ENCODE data around the gene PCNX2.

The PCNX2 gene

DNA sequence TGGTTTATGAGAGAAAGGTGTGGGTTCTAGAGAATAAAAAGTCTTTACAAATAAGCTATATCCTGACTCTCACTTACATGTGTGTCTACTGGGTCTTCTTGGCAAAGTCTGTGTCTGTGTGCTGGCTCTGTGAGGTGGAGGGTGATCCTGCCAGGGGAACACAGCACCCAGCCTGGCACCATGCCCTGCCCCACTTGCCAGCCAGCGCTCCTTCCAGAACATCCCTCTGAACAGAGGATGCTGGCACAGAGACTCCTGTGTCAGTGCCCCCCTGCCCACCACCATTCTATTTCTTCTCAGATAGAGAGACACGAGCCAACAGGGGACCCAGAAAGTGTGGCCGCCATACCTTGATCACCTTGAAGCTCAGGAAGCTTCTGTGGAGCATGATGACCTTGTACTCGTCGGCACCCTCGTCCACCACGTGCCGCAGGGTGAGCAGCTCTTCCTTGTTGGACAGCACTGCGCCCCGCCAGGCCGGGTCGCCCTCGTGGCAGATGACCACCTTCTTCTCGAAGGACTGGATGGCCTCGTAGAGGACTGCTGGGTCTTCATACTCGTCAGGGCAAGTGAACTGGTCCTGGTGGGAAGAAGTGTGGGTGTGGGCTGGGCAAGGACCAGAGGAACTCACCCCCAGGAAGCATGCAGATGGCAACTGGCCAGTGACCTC is 295.4 kb downstream of the PCNX2 start:
- Histone ChIP-seq H3K9me3 (ENCODE audit: control insufficient read depth, low read length) (no peaks in the 10 kb centered on the region), H3K27ac (ENCODE audit: insufficient read depth, low read length, poor library complexity, severe bottlenecking) (no peak overlapping the region), H3K27me3 (replicated peaks; ENCODE audit: control insufficient read depth, insufficient read depth, low read length, poor library complexity, severe bottlenecking) (no peaks in the 10 kb centered on the region), H3K4me1 (ENCODE audit: control insufficient read depth, insufficient read depth, low read length, poor library complexity, severe bottlenecking) (no peaks in the 10 kb centered on the region), H3K4me3 (ENCODE audit: insufficient read depth, low read depth, low read length, poor library complexity, severe bottlenecking) (no peak overlapping the region), H3K36me3 (ENCODE audit: control insufficient read depth, insufficient read depth, low read length) (peaks cover 58% of the 10 kb centered on the region)
- DNase-seq: no peak

DNA sequence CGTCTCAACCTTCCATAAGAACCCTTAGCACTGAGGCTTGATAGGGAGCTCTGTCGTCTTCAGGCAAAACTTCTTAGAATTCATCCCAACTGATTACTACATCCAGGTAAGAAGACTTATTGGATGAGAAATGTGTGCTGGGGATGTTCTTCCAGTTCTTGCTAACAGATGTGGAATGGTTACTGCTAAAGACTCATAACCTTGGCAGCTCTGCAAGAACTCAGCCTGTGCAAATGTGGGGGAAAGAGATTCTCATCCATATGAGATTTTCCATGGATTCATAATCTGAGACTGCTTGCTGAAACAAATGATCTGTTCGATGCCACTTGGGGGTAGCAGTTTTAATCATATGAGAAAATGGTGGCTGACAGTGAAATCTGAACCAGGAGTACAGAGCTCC is 296.9 kb downstream of the PCNX2 start:
- H3K4me3 ChIP-seq (ENCODE audit: insufficient read depth, low read depth, low read length, poor library complexity, severe bottlenecking): no peak overlapping the region
- no peaks in the 10 kb centered on the region for H3K4me1 ChIP-seq (ENCODE audit: control insufficient read depth, insufficient read depth, low read length, poor library complexity, severe bottlenecking)
- DNase-seq: no peak
- no peak overlapping the region for H3K27ac ChIP-seq (ENCODE audit: insufficient read depth, low read length, poor library complexity, severe bottlenecking)
- H3K27me3 ChIP-seq (replicated peaks; ENCODE audit: control insufficient read depth, insufficient read depth, low read length, poor library complexity, severe bottlenecking): no peaks in the 10 kb centered on the region
- peaks cover 64% of the 10 kb centered on the region for H3K36me3 ChIP-seq (ENCODE audit: control insufficient read depth, insufficient read depth, low read length)
- H3K9me3 ChIP-seq (ENCODE audit: control insufficient read depth, low read length): no peaks in the 10 kb centered on the region

DNA sequence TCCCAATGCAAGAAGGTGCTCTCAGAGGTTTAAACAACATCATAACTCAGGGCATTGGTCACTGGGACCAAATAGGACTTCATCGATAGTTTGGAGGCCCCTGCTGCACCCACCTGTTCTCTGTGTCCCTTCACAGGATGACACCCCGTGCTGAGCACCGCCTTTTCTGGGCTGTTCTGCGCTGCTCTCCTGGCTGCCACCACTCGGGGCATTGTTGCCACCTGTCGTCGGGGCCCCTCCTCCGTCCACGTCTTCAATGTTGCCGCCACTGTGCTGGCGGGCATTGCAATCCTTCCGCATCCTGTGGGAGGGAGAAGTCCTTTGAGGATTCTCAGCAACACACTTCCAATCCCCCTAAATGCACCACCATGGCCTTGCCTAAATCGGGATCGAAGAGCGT is 297.4 kb downstream of the PCNX2 start:
- no peak for DNase-seq
- H3K36me3 ChIP-seq (ENCODE audit: control insufficient read depth, insufficient read depth, low read length): peaks cover 66% of the 10 kb centered on the region
- no peak overlapping the region for H3K27ac ChIP-seq (ENCODE audit: insufficient read depth, low read length, poor library complexity, severe bottlenecking)

DNA sequence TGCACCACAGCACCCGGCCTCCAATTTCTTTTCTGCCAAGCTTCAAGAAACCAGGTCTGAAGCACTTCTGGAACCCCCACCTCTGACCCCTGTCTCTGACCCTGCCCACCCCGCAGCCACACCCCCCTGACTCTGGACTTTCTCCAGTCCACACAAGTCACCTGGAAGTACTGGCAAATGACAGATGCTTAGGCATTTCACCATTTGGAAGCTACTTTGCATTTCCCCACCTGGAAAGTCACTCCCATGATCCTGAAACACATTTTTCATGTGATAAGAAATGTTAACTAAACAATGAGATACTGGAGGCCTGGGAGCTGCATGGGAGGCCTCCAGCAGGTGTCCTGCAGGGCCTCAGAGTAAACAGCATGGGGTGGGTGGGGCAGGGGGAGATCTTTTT is 299.4 kb downstream of the PCNX2 start:
- no peak for DNase-seq
- Histone ChIP-seq H3K27me3 (replicated peaks; ENCODE audit: control insufficient read depth, insufficient read depth, low read length, poor library complexity, severe bottlenecking) (no peaks in the 10 kb centered on the region), H3K9me3 (ENCODE audit: control insufficient read depth, low read length) (no peaks in the 10 kb centered on the region), H3K36me3 (ENCODE audit: control insufficient read depth, insufficient read depth, low read length) (peaks cover 73% of the 10 kb centered on the region), H3K4me1 (ENCODE audit: control insufficient read depth, insufficient read depth, low read length, poor library complexity, severe bottlenecking) (no peaks in the 10 kb centered on the region), H3K4me3 (ENCODE audit: insufficient read depth, low read depth, low read length, poor library complexity, severe bottlenecking) (no peak overlapping the region), H3K27ac (ENCODE audit: insufficient read depth, low read length, poor library complexity, severe bottlenecking) (no peak overlapping the region)

More for the DNA sequence above, 297.4 kb downstream of the PCNX2 start:
- H3K27me3 ChIP-seq (replicated peaks; ENCODE audit: control insufficient read depth, insufficient read depth, low read length, poor library complexity, severe bottlenecking): no peaks in the 10 kb centered on the region
- H3K9me3 ChIP-seq (ENCODE audit: control insufficient read depth, low read length): no peaks in the 10 kb centered on the region
- H3K4me1 ChIP-seq (ENCODE audit: control insufficient read depth, insufficient read depth, low read length, poor library complexity, severe bottlenecking): no peaks in the 10 kb centered on the region
- H3K4me3 ChIP-seq (ENCODE audit: insufficient read depth, low read depth, low read length, poor library complexity, severe bottlenecking): no peak overlapping the region

DNA sequence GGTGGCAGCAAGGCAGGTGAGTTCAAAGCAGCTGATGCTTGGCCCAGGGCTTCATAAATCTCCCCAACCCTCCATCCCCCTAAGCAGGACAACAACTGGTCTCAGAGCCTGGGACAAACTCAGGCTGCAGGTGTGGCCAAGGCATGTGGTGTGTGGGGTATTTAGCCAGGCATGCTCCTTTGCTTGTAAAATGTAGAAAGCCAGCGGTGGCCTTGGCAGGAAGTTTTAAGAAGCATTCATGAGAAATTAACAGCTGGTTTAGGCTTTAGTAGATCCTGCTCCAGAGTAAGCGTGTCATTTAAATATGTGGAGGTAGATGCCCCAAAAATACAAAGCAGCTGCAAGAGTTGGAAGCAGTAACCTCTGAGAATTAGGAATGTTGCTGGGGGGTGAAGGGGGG is 300.3 kb downstream of the PCNX2 start:
- H3K4me3 ChIP-seq (ENCODE audit: insufficient read depth, low read depth, low read length, poor library complexity, severe bottlenecking): no peak overlapping the region
- H3K4me1 ChIP-seq (ENCODE audit: control insufficient read depth, insufficient read depth, low read length, poor library complexity, severe bottlenecking): no peaks in the 10 kb centered on the region
- no peak for DNase-seq
- no peaks in the 10 kb centered on the region for H3K9me3 ChIP-seq (ENCODE audit: control insufficient read depth, low read length)
- H3K27ac ChIP-seq (ENCODE audit: insufficient read depth, low read length, poor library complexity, severe bottlenecking): no peak overlapping the region
- peaks cover 64% of the 10 kb centered on the region for H3K36me3 ChIP-seq (ENCODE audit: control insufficient read depth, insufficient read depth, low read length)
- no peaks in the 10 kb centered on the region for H3K27me3 ChIP-seq (replicated peaks; ENCODE audit: control insufficient read depth, insufficient read depth, low read length, poor library complexity, severe bottlenecking)

DNA sequence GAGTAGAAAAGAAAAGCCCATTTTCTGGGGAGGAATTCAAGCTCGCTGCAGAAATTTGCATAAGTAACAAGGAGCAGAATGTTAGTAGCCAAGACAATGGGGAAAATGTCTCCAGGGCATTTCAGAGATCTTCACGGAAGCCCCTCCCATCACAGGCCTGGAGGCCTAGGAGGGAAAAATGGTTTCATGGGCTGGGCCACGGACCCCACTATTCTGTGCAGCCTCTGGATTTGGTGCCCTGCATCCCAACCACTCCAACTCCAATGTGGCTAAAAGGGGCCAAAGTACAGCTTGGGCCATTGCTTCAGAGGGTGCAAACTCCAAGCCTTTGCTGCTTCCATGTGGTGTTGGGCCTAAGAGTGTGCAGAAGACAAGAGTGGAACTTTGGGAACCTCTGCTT is 302.0 kb downstream of the PCNX2 start:
- DNase-seq: no peak
- Histone ChIP-seq H3K4me1 (ENCODE audit: control insufficient read depth, insufficient read depth, low read length, poor library complexity, severe bottlenecking) (no peaks in the 10 kb centered on the region), H3K36me3 (ENCODE audit: control insufficient read depth, insufficient read depth, low read length) (peaks cover 51% of the 10 kb centered on the region), H3K27ac (ENCODE audit: insufficient read depth, low read length, poor library complexity, severe bottlenecking) (no peak overlapping the region), H3K4me3 (ENCODE audit: insufficient read depth, low read depth, low read length, poor library complexity, severe bottlenecking) (no peak overlapping the region), H3K27me3 (replicated peaks; ENCODE audit: control insufficient read depth, insufficient read depth, low read length, poor library complexity, severe bottlenecking) (no peaks in the 10 kb centered on the region), H3K9me3 (ENCODE audit: control insufficient read depth, low read length) (no peaks in the 10 kb centered on the region)

DNA sequence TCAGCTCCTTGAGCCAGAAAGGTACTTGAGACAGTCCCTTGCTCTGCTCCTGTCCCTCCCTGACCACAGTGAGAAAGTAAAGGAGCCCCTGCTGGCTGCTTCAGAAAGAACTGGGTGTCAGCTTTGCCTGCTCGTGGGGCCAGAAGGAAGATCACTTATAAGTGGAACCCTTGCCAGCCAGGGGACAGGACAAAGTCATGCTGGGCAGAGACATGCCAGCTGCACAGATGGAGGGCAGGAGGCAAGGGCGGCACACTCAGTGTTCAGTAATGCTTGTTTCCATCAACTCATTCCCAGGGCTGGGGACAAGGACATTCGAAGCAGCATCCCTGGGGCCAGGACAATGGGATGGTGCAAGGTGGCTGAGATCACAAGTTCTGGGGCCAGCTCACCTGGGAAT is 303.3 kb downstream of the PCNX2 start:
- Histone ChIP-seq H3K36me3 (ENCODE audit: control insufficient read depth, insufficient read depth, low read length) (peaks cover 38% of the 10 kb centered on the region), H3K27me3 (replicated peaks; ENCODE audit: control insufficient read depth, insufficient read depth, low read length, poor library complexity, severe bottlenecking) (no peaks in the 10 kb centered on the region), H3K4me1 (ENCODE audit: control insufficient read depth, insufficient read depth, low read length, poor library complexity, severe bottlenecking) (no peaks in the 10 kb centered on the region), H3K9me3 (ENCODE audit: control insufficient read depth, low read length) (no peaks in the 10 kb centered on the region), H3K4me3 (ENCODE audit: insufficient read depth, low read depth, low read length, poor library complexity, severe bottlenecking) (no peak overlapping the region), H3K27ac (ENCODE audit: insufficient read depth, low read length, poor library complexity, severe bottlenecking) (no peak overlapping the region)
- DNase-seq: no peak

DNA sequence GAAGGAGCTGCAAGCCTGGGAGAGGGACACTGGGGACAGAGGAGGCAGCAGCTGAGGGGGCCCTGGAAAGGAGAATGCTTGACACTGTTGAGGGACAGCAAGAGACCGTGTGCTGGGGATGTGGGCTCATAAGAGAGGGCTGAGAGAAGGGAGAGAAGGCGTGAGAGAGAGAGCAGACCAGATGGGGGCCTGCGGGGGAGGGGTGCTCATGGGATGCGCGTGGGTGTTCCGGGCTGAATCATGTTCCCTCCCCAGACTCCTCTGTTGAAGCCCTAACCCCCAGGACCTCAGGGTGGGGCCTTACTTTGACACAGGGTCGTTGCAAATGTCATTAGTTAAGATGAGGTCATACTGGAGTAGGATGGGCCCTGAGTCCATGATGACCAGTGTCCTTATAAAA is 304.3 kb downstream of the PCNX2 start:
- H3K36me3 ChIP-seq (ENCODE audit: control insufficient read depth, insufficient read depth, low read length): peaks cover 31% of the 10 kb centered on the region
- H3K4me1 ChIP-seq (ENCODE audit: control insufficient read depth, insufficient read depth, low read length, poor library complexity, severe bottlenecking): no peaks in the 10 kb centered on the region

DNA sequence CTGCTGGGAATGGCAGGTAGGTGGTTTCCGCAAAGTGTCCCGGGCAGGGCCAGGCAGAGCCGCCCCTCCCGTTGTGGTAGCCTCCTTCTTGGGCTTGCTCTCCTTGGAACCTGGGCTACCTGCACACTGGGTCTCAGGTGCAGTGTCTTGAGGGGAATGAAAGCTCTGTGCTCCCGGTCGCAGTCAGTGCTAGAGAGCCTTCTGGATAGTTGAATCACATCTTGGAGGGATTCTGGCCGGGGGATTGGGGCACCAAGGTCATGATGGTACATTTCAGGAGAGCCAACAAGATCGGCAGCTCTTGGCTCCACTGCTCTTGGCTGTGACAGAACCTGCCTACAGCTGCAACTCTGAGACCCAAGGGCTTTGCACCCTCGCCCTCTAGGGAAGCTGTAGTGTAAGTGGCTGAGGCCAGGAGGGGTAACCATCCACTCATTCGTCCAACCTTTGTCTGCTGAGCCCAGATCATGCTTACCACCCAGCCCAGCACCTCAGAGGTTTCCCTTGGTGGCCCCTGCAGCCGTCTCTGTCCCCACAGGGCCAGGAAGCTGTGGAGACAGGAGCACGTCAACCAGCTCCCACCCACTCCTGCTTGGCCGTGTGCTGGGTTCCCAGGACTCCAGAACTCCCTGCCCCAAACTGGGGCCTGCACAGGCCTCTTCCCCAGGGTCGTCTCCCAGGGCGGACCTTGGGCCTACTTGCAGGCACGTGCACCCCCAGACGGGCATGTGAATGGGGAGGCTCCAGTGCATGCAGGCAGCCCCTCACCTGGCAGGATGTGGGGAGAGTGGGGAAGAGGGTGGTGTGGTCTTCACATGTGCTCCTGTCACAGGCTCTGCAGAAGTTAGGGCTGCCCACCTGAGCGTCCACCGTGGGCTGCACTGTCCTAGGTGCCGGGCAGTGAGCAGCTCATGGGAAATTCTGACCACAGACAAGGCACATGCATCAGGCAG is 305.1 kb downstream of the PCNX2 start:
- DNase-seq: no peak
- no peak overlapping the region for H3K4me3 ChIP-seq (ENCODE audit: insufficient read depth, low read depth, low read length, poor library complexity, severe bottlenecking)
- H3K36me3 ChIP-seq (ENCODE audit: control insufficient read depth, insufficient read depth, low read length): peaks cover 36% of the 10 kb centered on the region
- H3K9me3 ChIP-seq (ENCODE audit: control insufficient read depth, low read length): no peaks in the 10 kb centered on the region
- no peaks in the 10 kb centered on the region for H3K4me1 ChIP-seq (ENCODE audit: control insufficient read depth, insufficient read depth, low read length, poor library complexity, severe bottlenecking)
- no peak overlapping the region for H3K27ac ChIP-seq (ENCODE audit: insufficient read depth, low read length, poor library complexity, severe bottlenecking)
- no peaks in the 10 kb centered on the region for H3K27me3 ChIP-seq (replicated peaks; ENCODE audit: control insufficient read depth, insufficient read depth, low read length, poor library complexity, severe bottlenecking)

More for the DNA sequence above, 304.3 kb downstream of the PCNX2 start:
- no peak overlapping the region for H3K27ac ChIP-seq (ENCODE audit: insufficient read depth, low read length, poor library complexity, severe bottlenecking)
- H3K9me3 ChIP-seq (ENCODE audit: control insufficient read depth, low read length): no peaks in the 10 kb centered on the region
- no peak for DNase-seq
- no peak overlapping the region for H3K4me3 ChIP-seq (ENCODE audit: insufficient read depth, low read depth, low read length, poor library complexity, severe bottlenecking)
- H3K27me3 ChIP-seq (replicated peaks; ENCODE audit: control insufficient read depth, insufficient read depth, low read length, poor library complexity, severe bottlenecking): no peaks in the 10 kb centered on the region

DNA sequence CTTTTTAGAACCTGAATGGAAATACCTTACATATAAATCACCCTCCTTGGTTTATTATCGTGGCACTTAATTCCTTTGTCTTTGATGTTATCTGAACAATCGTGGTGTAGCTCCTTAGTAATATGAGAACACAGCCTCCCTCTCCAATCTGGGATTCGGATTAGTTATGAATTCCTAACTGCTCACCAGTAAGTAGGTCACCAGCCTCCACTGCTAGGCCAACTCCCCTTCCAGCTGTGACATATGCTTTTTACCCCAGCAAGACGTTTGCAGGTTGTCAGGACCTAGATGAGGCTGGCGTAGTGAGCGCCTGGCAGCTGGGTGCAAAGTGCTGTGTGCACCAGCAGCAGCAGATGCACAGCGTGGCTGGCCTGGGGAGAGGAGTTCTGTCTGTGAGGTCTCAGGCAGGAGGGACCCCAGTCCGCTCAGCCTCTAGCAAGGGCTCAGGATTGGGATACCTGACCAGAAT is 306.9 kb downstream of the PCNX2 start:
- Histone ChIP-seq H3K4me1 (ENCODE audit: control insufficient read depth, insufficient read depth, low read length, poor library complexity, severe bottlenecking) (no peaks in the 10 kb centered on the region), H3K27me3 (replicated peaks; ENCODE audit: control insufficient read depth, insufficient read depth, low read length, poor library complexity, severe bottlenecking) (no peaks in the 10 kb centered on the region), H3K4me3 (ENCODE audit: insufficient read depth, low read depth, low read length, poor library complexity, severe bottlenecking) (no peak overlapping the region), H3K36me3 (ENCODE audit: control insufficient read depth, insufficient read depth, low read length) (peaks cover 31% of the 10 kb centered on the region), H3K9me3 (ENCODE audit: control insufficient read depth, low read length) (no peaks in the 10 kb centered on the region), H3K27ac (ENCODE audit: insufficient read depth, low read length, poor library complexity, severe bottlenecking) (no peak overlapping the region)
- no peak for DNase-seq
